Kasumi-1 (cell line): ENCODE results near the gene PLCH1.
A peak's percentile ranks its signal among the peaks of the same experiment; 100 is the strongest.

ENCODE experiments used
- DNase-seq, 2 experiments: peaks; one replicate each; lab custom pipeline; 2025; lab: John Stamatoyannopoulos, UW

Gene PLCH1

GRCh38 chr3:155347901-155348300, 397.0 kb downstream of the PLCH1 start:
- no peak for DNase-seq

GRCh38 chr3:155342344-155342743, 402.5 kb downstream of the PLCH1 start:
- no peak for DNase-seq

- DNase-seq, result no peak
Measured at GRCh38 chr3:155339052-155339451, 405.8 kb downstream of the PLCH1 start.

GRCh38 chr3:155335724-155336354, 409.0 kb downstream of the PLCH1 start:
- DNase-seq, result no peak

- peak; percentile 96 to 97 for DNase-seq
Measured at GRCh38 chr3:155334914-155335723, 409.8 kb downstream of the PLCH1 start.

- DNase-seq, result no peak
Measured at GRCh38 chr3:155334215-155334913, 410.5 kb downstream of the PLCH1 start.

- no peak for DNase-seq
Measured at GRCh38 chr3:155332716-155333115, 412.2 kb downstream of the PLCH1 start.

- DNase-seq, result no peak
Measured at GRCh38 chr3:155331078-155331477, 413.8 kb downstream of the PLCH1 start.

GRCh38 chr3:155330370-155330769, 414.5 kb downstream of the PLCH1 start:
- no peak for DNase-seq

GRCh38 chr3:155329513-155330048, 415.3 kb downstream of the PLCH1 start:
- DNase-seq, result no peak

- DNase-seq, result no peak
Measured at GRCh38 chr3:155327871-155328270, 417.0 kb downstream of the PLCH1 start.

GRCh38 chr3:155327430-155327829, 417.4 kb downstream of the PLCH1 start:
- no peak for DNase-seq

GRCh38 chr3:155326901-155327300, 418.0 kb downstream of the PLCH1 start:
- DNase-seq, result no peak

GRCh38 chr3:155326244-155326643, 418.6 kb downstream of the PLCH1 start:
- DNase-seq, result peak in 1 of 2 experiments; percentile 7
